HAP-1 (cell line): ENCODE results near the gene VSTM2A.
"Not testable (repeated sequence)": the region's sequence is repeated elsewhere in the genome, so short reads cannot be mapped to it uniquely, and the experiment has no call there.

Experiments
- DNase-seq, 2 experiments: peaks; one replicate each; pipeline ENCODE4 v3.0.0-alpha.2; 2016 to 2020; ENCODE audit warnings: low spot score in 2 of 2
- H3K27me3 ChIP-seq: fragments of 250-450 bp; sonication (Bioruptor Pico); 2 replicates; pipeline ENCODE4 v1.5.1; 2020; ENCODE audit warnings: low read depth, mild to moderate bottlenecking, moderate library complexity
- H3K36me3 ChIP-seq: fragments of 250-450 bp; sonication (Bioruptor Pico); replicated peaks from 2 replicates; pipeline ENCODE4 v1.5.1; 2020; ENCODE audit warnings: mild to moderate bottlenecking
- H3K4me1 ChIP-seq: fragments of 250-450 bp; sonication (Bioruptor Pico); 2 replicates; pipeline ENCODE4 v1.5.1; 2020; ENCODE audit warnings: mild to moderate bottlenecking
- H3K4me3 ChIP-seq: fragments of 250-450 bp; sonication (Bioruptor Pico); 2 replicates; pipeline ENCODE4 v1.5.1; 2020; ENCODE audit warnings: mild to moderate bottlenecking, moderate library complexity
- H3K9me3 ChIP-seq: fragments of 250-450 bp; sonication (Bioruptor Pico); 2 replicates; pipeline ENCODE4 v1.5.1; 2020; ENCODE audit warnings: mild to moderate bottlenecking, moderate library complexity
- in situ Hi-C: fragments of 300-500 bp; cut with MboI; formaldehyde crosslinking; loops from 3 replicates; pipeline ENCODE4 v1.14.3; 2020; ENCODE audit warnings: low sequenced_read_pairs, inconsistent platforms, mixed read lengths

VSTM2A gene, protein sequence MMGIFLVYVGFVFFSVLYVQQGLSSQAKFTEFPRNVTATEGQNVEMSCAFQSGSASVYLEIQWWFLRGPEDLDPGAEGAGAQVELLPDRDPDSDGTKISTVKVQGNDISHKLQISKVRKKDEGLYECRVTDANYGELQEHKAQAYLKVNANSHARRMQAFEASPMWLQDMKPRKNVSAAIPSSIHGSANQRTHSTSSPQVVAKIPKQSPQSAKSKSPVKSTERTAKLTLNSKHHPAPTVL

DNA sequence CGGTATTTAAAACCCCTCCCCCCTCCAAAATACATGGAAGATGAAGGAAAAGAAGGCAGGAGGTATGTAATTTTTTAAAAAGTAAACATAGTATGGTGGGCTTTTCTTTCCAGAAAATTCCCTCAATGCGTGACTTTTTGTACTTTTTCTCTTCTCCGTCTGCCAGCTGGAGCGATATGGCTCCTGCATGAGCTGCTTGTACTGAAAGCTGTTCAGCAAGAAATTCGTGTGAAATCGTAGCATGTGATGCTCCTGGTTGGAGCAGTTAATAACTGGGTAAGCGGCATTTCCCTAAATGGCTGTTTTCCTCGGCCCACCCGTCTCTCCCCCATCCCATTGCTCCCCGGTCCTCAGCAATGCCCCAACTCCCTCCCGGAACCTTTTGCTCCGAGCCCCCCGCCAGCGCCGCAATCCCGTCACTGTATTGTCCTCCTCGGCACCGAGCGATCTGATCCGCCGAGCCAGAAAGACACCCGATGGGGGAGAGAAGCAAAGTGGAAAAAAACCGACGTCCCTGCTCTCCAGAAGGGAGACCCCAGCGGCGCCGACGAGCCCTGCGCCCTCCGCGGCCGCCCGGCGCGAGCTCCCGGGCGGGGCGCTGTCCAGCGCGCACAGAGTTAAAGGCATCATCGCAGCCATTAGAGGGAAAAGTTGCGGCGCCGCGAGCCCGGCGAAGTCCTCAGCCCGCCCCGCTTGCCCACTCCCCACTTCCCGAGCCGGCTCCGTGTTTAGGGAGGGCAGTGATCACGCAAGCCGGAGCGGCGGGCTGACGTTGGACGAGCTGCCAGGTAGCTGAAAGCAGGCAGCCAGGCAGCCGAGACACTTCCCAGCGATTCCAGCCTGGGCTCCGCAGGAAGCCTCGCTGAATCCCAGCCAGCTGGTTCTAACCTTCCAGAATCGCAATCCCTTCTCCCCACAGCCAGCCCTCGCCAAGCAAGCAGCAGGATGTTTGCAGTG, at the start of gene VSTM2A:
Gene VSTM2A (plus strand): TSS at position 707 of the 957 bp plus-strand sequence. CDS start 356 bp downstream, outside the sequence.
- no peaks in the 10 kb centered on the region for H3K9me3 ChIP-seq
- no peak for DNase-seq
- no peaks in the 10 kb centered on the region for H3K36me3 ChIP-seq
- no peaks in the 10 kb centered on the region for H3K4me1 ChIP-seq
- peaks cover 3% of the 10 kb centered on the region for H3K27me3 ChIP-seq
- H3K4me3 ChIP-seq, result no peak within 1 kb of the TSS
- in situ Hi-C loops, result no loop called here

GRCh38 chr7:54504531-54504930, 37.6 kb upstream of the VSTM2A start:
- H3K27me3 ChIP-seq, DNase-seq, H3K4me3 ChIP-seq, in situ Hi-C loops, H3K9me3 ChIP-seq, H3K4me1 ChIP-seq, H3K36me3 ChIP-seq: not testable (repeated sequence)

- Histone ChIP-seq H3K4me3 (no peak overlapping the region), H3K36me3 (no peaks in the 10 kb centered on the region), H3K27me3 (no peaks in the 10 kb centered on the region), H3K4me1 (no peaks in the 10 kb centered on the region), H3K9me3 (no peaks in the 10 kb centered on the region)
- in situ Hi-C loops, result no loop called here
- DNase-seq, result no peak
Observed at GRCh38 chr7:54529568-54529967, 12.6 kb upstream of the VSTM2A start.

DNA sequence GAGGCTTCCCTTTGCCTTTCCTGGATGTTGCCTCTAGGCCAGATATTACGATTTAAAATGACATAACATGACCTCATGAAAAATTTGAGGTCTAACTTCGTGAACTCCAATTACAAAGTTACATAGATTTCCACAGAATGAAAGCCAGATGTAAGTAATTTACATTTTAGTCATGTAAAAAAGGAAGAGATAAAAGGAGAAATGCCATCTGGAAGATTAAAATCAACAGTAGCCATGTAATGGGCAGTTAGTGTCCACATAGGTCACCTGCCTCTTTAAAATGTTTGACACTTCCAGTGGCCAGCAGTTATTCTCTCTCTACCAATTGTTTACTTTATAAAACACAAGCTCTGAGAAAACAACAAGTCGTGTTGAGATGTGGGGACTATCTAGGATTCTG, 4.1 kb upstream of the VSTM2A start:
- H3K36me3 ChIP-seq, result no peaks in the 10 kb centered on the region
- H3K9me3 ChIP-seq, result no peaks in the 10 kb centered on the region
- no peaks in the 10 kb centered on the region for H3K4me1 ChIP-seq
- in situ Hi-C loops, result no loop called here
- no peaks in the 10 kb centered on the region for H3K27me3 ChIP-seq
- no peak overlapping the region for H3K4me3 ChIP-seq
- DNase-seq, result no peak

DNA sequence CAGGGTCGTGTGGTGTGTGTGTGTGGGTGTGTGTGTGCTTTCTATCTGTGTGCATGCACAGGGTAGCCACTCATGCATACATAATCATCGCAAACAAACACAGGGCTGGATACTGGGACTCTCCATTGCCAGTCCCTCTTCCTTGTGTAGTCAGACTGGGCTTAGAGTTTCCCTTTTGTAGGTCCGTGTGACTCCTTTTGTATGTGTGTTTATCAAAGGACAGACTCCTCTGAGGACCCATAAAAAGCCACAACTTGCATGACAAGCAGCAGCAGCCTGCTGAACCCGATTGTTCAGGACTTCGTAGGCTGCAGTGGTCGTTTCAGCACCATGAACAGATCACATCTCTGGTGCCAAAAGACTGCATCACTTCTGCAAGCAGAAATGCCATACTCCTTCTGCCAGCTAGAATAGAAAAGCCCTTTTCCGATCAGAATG, 895 bp downstream of the VSTM2A start:
- Histone ChIP-seq H3K36me3 (no peaks in the 10 kb centered on the region), H3K27me3 (peaks cover 8% of the 10 kb centered on the region), H3K4me3 (no peak overlapping the region), H3K4me1 (no peaks in the 10 kb centered on the region), H3K9me3 (no peaks in the 10 kb centered on the region)
- in situ Hi-C loops, result no loop called here
- DNase-seq, result no peak

- Histone ChIP-seq H3K4me3 (no peak overlapping the region), H3K9me3 (no peaks in the 10 kb centered on the region), H3K4me1 (no peaks in the 10 kb centered on the region), H3K27me3 (peaks cover 8% of the 10 kb centered on the region), H3K36me3 (no peaks in the 10 kb centered on the region)
- in situ Hi-C loops, result no loop called here
- DNase-seq, result no peak
Observed at GRCh38 chr7:54544149-54544526, 2.0 kb downstream of the VSTM2A start.

DNA sequence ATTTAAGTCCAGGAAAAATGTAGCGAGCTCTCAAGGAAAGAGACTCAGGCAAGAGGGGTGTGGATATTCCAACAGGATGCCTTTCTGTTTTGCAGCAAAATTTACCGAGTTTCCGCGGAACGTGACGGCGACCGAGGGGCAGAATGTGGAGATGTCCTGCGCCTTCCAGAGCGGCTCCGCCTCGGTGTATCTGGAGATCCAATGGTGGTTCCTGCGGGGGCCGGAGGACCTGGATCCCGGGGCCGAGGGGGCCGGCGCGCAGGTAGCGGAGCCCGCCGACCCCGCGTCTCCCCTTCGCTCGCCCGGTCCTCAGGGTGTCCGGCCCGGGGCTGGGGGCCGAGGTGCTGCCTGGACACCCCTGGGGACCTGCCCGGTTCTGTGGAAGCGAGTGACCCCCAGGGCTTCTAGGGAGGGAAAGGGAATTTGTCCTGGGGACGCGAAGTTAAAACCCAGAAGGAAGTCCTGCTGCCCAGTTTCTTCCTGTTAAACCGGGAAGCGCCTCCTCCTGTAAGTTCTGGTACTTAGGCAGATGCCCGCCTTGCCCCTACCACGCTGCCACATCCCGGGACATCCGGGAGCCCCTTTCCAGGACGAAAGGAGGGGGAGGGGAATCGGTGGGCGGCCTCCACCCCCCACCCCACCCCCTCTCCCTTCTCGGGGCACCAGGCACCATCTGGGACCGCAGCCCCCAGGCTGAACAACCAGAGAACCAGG, 2.5 kb downstream of the VSTM2A start:
- Histone ChIP-seq H3K4me3 (no peak overlapping the region), H3K4me1 (no peaks in the 10 kb centered on the region), H3K36me3 (no peaks in the 10 kb centered on the region), H3K9me3 (no peaks in the 10 kb centered on the region), H3K27me3 (peaks cover 8% of the 10 kb centered on the region)
- in situ Hi-C loops, result no loop called here
- no peak for DNase-seq

- in situ Hi-C loops, result no loop called here
- Histone ChIP-seq H3K4me3 (no peak overlapping the region), H3K27me3 (peaks cover 8% of the 10 kb centered on the region), H3K36me3 (no peaks in the 10 kb centered on the region), H3K9me3 (no peaks in the 10 kb centered on the region), H3K4me1 (no peaks in the 10 kb centered on the region)
- DNase-seq, result no peak
Observed at GRCh38 chr7:54545241-54545563, 3.0 kb downstream of the VSTM2A start.

DNA sequence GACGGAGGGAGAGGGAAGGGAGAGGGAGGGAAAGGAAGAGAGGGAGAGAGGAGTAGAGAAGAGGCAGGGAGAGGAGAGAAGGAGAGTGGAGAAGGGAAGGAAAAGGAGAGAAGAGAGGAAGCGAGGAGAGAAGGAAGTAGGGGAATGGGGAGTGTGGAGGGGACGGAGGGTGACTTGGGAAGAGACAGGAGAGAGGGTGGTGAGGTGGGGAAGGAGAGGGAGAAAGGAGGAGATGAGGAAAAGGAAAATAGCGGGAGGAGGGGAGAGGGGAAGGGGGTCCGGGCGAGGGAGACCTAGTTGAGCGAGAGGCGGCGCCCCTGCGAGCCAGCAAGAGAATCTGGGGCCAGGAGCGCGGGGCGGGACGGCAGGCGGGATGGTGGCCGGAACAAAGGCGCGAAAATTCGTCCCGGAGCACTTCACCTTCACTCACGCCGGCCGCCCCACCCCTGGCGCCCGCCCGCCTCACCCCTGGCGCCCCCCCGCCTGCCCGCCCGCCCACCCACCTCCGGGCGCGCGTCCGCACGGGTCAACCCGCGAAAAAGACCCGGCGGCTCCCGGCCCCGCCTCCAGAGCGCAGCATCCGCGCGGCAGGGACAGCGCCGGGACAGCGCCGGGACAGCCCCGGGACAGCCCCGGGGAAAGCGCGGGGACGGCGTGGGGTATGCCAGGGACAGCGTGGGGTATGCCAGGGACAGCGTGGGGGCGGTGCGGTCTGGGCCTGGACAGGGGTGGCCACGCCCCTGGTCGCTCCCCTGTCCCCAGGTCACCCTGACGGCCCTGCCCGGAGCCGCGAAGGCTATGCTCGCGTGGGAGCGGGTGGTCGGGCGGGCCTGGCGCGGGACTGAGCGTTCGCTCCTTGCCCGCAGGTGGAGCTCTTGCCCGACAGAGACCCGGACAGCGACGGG, 4.2 kb downstream of the VSTM2A start:
- H3K36me3 ChIP-seq, result no peaks in the 10 kb centered on the region
- no peak overlapping the region for H3K4me3 ChIP-seq
- peak; percentile 5 to 43 for DNase-seq
- no peaks in the 10 kb centered on the region for H3K4me1 ChIP-seq
- H3K9me3 ChIP-seq, result no peaks in the 10 kb centered on the region
- H3K27me3 ChIP-seq, result peaks cover 8% of the 10 kb centered on the region
- in situ Hi-C loops, result no loop called here

DNA sequence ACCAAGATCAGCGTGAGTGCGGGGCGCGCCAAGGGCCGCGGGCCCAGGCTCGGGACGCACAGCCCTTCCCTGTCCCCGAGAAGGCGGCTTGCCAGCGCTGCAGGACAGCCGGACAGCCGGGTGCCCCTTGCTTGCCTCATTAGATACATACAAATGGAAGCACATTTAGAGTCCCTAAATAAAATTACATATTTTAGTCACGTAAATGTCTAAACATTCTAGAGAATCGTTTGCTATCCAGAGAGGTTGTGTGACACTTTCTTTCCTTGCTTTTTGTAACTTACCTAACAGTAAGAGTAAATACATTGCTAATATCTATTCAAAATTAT, 4.8 kb downstream of the VSTM2A start:
- H3K4me1 ChIP-seq, result no peaks in the 10 kb centered on the region
- in situ Hi-C loops, result no loop called here
- H3K27me3 ChIP-seq, result peaks cover 8% of the 10 kb centered on the region
- H3K9me3 ChIP-seq, result no peaks in the 10 kb centered on the region
- no peak for DNase-seq
- no peak overlapping the region for H3K4me3 ChIP-seq
- H3K36me3 ChIP-seq, result no peaks in the 10 kb centered on the region

DNA sequence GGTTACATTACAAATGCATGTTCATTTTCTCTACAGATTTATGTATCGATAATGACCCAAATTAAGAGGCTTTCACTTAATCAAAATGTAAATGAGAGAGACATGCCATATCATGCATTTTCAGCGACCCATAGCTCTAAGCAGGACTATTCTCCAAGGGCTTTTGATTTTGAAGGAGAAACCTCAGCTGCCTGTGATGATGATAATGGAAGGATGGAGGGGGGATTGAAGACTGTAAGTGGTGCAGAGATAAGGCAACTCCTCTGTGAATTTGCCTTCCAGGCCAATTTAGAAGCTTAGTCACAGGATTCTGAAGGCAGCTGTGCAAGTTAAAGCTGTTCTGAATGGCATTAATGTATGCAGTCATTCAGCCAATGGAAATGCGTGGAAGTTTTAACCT, 8.3 kb downstream of the VSTM2A start:
- Histone ChIP-seq H3K4me1 (no peaks in the 10 kb centered on the region), H3K4me3 (no peak overlapping the region), H3K27me3 (peaks cover 8% of the 10 kb centered on the region), H3K36me3 (no peaks in the 10 kb centered on the region), H3K9me3 (no peaks in the 10 kb centered on the region)
- DNase-seq, result no peak
- in situ Hi-C loops, result no loop called here

GRCh38 chr7:54556121-54556520, 13.9 kb downstream of the VSTM2A start:
- no peak for DNase-seq
- Histone ChIP-seq H3K36me3 (no peaks in the 10 kb centered on the region), H3K4me1 (no peaks in the 10 kb centered on the region), H3K4me3 (no peak overlapping the region), H3K27me3 (no peaks in the 10 kb centered on the region), H3K9me3 (no peaks in the 10 kb centered on the region)
- in situ Hi-C loops, result no loop called here

GRCh38 chr7:54559401-54559800, 17.2 kb downstream of the VSTM2A start:
- H3K4me1 ChIP-seq, result no peaks in the 10 kb centered on the region
- in situ Hi-C loops, result no loop called here
- H3K4me3 ChIP-seq, result no peak overlapping the region
- DNase-seq, result no peak
- H3K9me3 ChIP-seq, result no peaks in the 10 kb centered on the region
- no peaks in the 10 kb centered on the region for H3K36me3 ChIP-seq
- no peaks in the 10 kb centered on the region for H3K27me3 ChIP-seq
